SK-N-SH treated with all-trans-retinoic acid at 6 μM for 48 hours (cell line): ENCODE data around the gene GPC5.

Source experiments
- ATAC-seq: fragments of 200-7000 bp; cut with Tn5 transposase; 3 replicates; pipeline ENCODE4 v1.9.1; 2020; ENCODE audit warnings: mild to moderate bottlenecking, moderate library complexity
- ARNTL ChIP-seq: fragments of 450-650 bp; formaldehyde crosslinking; IDR thresholded peaks from 2 replicates; pipeline ENCODE4 v1.5.0; 2020; ENCODE audit warnings: low read depth, mild to moderate bottlenecking, moderate library complexity, borderline replicate concordance
- BACH2 ChIP-seq: fragments of 250-450 bp; sonication (Bioruptor Pico); IDR thresholded peaks from 2 replicates; pipeline ENCODE4 v1.9.0; 2021; ENCODE audit warnings: mild to moderate bottlenecking, borderline replicate concordance
- CREB5 ChIP-seq: fragments of 250-450 bp; sonication (Bioruptor Pico); IDR thresholded peaks from 2 replicates; pipeline ENCODE4 v1.5.1; 2020; ENCODE audit warnings: low read depth, mild to moderate bottlenecking, moderate library complexity
- CSDC2 ChIP-seq: fragments of 250-450 bp; sonication (Bioruptor Pico); IDR thresholded peaks from 2 replicates; pipeline ENCODE4 v1.5.0; 2020; ENCODE audit warnings: mild to moderate bottlenecking, moderate library complexity
- CSRNP3 ChIP-seq: fragments of 250-450 bp; sonication (Bioruptor Pico); IDR thresholded peaks from 2 replicates; pipeline ENCODE4 v1.5.1; 2021; ENCODE audit warnings: mild to moderate bottlenecking, moderate library complexity
- ESRRG ChIP-seq: fragments of 250-450 bp; sonication (Bioruptor Pico); IDR thresholded peaks from 2 replicates; pipeline ENCODE4 v1.6.1; 2021; ENCODE audit warnings: mild to moderate bottlenecking
- GLIS3 ChIP-seq: fragments of 250-450 bp; sonication (Bioruptor Pico); IDR thresholded peaks from 2 replicates; pipeline ENCODE4 v1.5.0; 2020; ENCODE audit warnings: mild to moderate bottlenecking, moderate library complexity
- ISL1 ChIP-seq: fragments of 250-450 bp; sonication (Bioruptor Pico); IDR thresholded peaks from 2 replicates; pipeline ENCODE4 v2.1.2; 2022; ENCODE audit warnings: mild to moderate bottlenecking, moderate library complexity
- PATZ1 ChIP-seq: fragments of 250-450 bp; sonication (Bioruptor Pico); IDR thresholded peaks from 2 replicates; pipeline ENCODE4 v1.8.0; 2020; ENCODE audit warnings: mild to moderate bottlenecking, moderate library complexity, borderline replicate concordance
- PPARA ChIP-seq: fragments of 250-450 bp; sonication (Bioruptor Pico); IDR thresholded peaks from 2 replicates; pipeline ENCODE4 v1.5.0; 2020; ENCODE audit warnings: mild to moderate bottlenecking, borderline replicate concordance
- RARB ChIP-seq: fragments of 250-450 bp; sonication (Bioruptor Pico); IDR thresholded peaks from 2 replicates; pipeline ENCODE4 v1.8.0; 2021; ENCODE audit warnings: mild to moderate bottlenecking, moderate library complexity
- TCF4 ChIP-seq: fragments of 250-450 bp; sonication (Bioruptor Pico); IDR thresholded peaks from 2 replicates; pipeline ENCODE4 v1.8.0; 2021; ENCODE audit warnings: mild to moderate bottlenecking, moderate library complexity, borderline replicate concordance
- TOX ChIP-seq: fragments of 250-450 bp; sonication (Bioruptor Pico); IDR thresholded peaks from 2 replicates; pipeline ENCODE4 v1.8.0; 2021; ENCODE audit warnings: mild to moderate bottlenecking, moderate library complexity, borderline replicate concordance
- TSHZ2 ChIP-seq: fragments of 250-450 bp; sonication (Bioruptor Pico); IDR thresholded peaks from 2 replicates; pipeline ENCODE4 v1.5.0; 2020; ENCODE audit warnings: mild to moderate bottlenecking, moderate library complexity
- ZC3H10 ChIP-seq: fragments of 250-450 bp; sonication (Bioruptor Pico); IDR thresholded peaks from 2 replicates; pipeline ENCODE4 v1.5.1; 2021; ENCODE audit warnings: mild to moderate bottlenecking, moderate library complexity
- ZFP3 ChIP-seq: fragments of 250-450 bp; sonication (Bioruptor Pico); IDR thresholded peaks from 2 replicates; pipeline ENCODE4 v1.5.0; 2020; ENCODE audit warnings: mild to moderate bottlenecking, moderate library complexity
- ZFP30 ChIP-seq: fragments of 450-650 bp; formaldehyde crosslinking; IDR thresholded peaks from 2 replicates; pipeline ENCODE4 v1.5.0; 2022; ENCODE audit warnings: mild to moderate bottlenecking, moderate library complexity
- ZNF565 ChIP-seq: fragments of 450-650 bp; formaldehyde crosslinking; conservative IDR thresholded peaks from 2 replicates; pipeline ENCODE4 v1.5.0; 2020; ENCODE audit warnings: low read depth, mild to moderate bottlenecking, moderate library complexity
- ZNF70 ChIP-seq: fragments of 450-650 bp; formaldehyde crosslinking; IDR thresholded peaks from 2 replicates; pipeline ENCODE4 v1.5.0; 2020; ENCODE audit warnings: mild to moderate bottlenecking, moderate library complexity
- ZNF8 ChIP-seq: fragments of 450-650 bp; formaldehyde crosslinking; IDR thresholded peaks from 2 replicates; pipeline ENCODE4 v1.5.0; 2020; ENCODE audit warnings: mild to moderate bottlenecking, moderate library complexity

Gene GPC5

GRCh38 chr13:91498298-91498697 is 99.9 kb downstream of the GPC5 start (continued):
- no peak for TF ChIP-seq ZNF70 (CRISPR knock-in tag)
- TF ChIP-seq TCF4 (CRISPR knock-in tag) = no peak
- TF ChIP-seq ZC3H10 = no peak
- no peak for TF ChIP-seq ZFP3 (CRISPR knock-in tag)
- no peak for TF ChIP-seq ARNTL (CRISPR knock-in tag)
- TF ChIP-seq ZNF565 = no peak
- TF ChIP-seq, all 23 proteins: peak for 0

- no peak for ATAC-seq
- TF ChIP-seq BACH2 (CRISPR knock-in tag) (no peak), ZNF8 (no peak), GLIS3 (no peak), TCF4 (CRISPR knock-in tag) (no peak), CREB5 (CRISPR knock-in tag) (no peak), ISL1 (CRISPR knock-in tag) (no peak), ARNTL (CRISPR knock-in tag) (no peak), ZC3H10 (no peak), PPARA (CRISPR knock-in tag) (no peak), ZFP3 (CRISPR knock-in tag) (no peak), ZNF70 (CRISPR knock-in tag) (no peak), CSDC2 (no peak), TOX (CRISPR knock-in tag) (no peak), CSRNP3 (CRISPR knock-in tag) (no peak)
- TF ChIP-seq, all 23 proteins: peak for 0
These were observed 105.8 kb downstream of the GPC5 start for GRCh38 chr13:91504216-91504615.

GRCh38 chr13:91506759-91507158 is 108.3 kb downstream of the GPC5 start:
- no peak for ATAC-seq
- TF ChIP-seq ESRRG (CRISPR knock-in tag) (no peak), TCF4 (CRISPR knock-in tag) (no peak), ZNF8 (no peak), CREB5 (CRISPR knock-in tag) (no peak), PATZ1 (CRISPR knock-in tag) (no peak), ZFP30 (CRISPR knock-in tag) (no peak), RARB (no peak), TSHZ2 (CRISPR knock-in tag) (no peak), ZC3H10 (no peak), PPARA (CRISPR knock-in tag) (no peak), BACH2 (CRISPR knock-in tag) (no peak), CSDC2 (no peak), ARNTL (CRISPR knock-in tag) (no peak), ISL1 (CRISPR knock-in tag) (no peak), CSRNP3 (CRISPR knock-in tag) (no peak)
